ENCODE results near the gene NIN. TPM values are rescaled to one million over a fixed set of nuclear protein-coding genes. Genes with fewer than 3 reads are reported as not detected.

Gene NIN
- total and polyA plus RNA-seq, 2 of the 4 experiments (the other 2 are of a cell fraction), result 15.2 to 98.4 TPM

GRCh38 chr14:50864237-50864636, 33.3 kb upstream of the NIN start:
- in situ Hi-C loops (cut with MboI; ENCODE audit: low sequenced_read_pairs) (loop anchor here (5.0 kb wide), 1 partner anchor 67 kb away; no protein-coding TSS in a partner anchor), intact Hi-C loops (cut with micrococcal nuclease) (loop anchor here (10.0 kb wide), 1 partner anchor 199 kb away; the partner anchor contains the start of gene SAV1), dilution Hi-C loops (cut with HindIII; ENCODE audit: low sequenced_read_pairs, unreplicated experiment) (no loop called here)
- no peak overlapping the region for H3K27ac ChIP-seq (ENCODE audit: insufficient read depth, low read length)
- BruUV-seq (replicated peaks), result no TSS peak
- H3K4me2 ChIP-seq (ENCODE audit: low read depth, low read length), result no peak overlapping the region
- CTCF ChIA-PET, result no interaction called here
- peak overlapping the region; percentile 69; the same call in 1 of the 2 replicates for H2AK5ac ChIP-seq (ENCODE audit: low read depth, low read length)
- DNase-seq (no peak), ATAC-seq (ENCODE audit: low read depth) (no peak)
- H3K14ac ChIP-seq (replicated peaks; ENCODE audit: low read depth, low read length), result 0 out of 2 replicates have a peak overlapping the region, but pooled peaks have one; percentile 27
- no peaks in the 10 kb centered on the region for H3K27me3 ChIP-seq (ENCODE audit: control insufficient read depth, insufficient read depth, low read length)
- 0 out of 4 replicates have a peak, but pooled peaks cover 0 to 2% of the 10 kb centered on the region in 2 experiments for H3K79me1 ChIP-seq (ENCODE audit: low read depth in 1 of 2, low read length in 2 of 2)
- peaks cover 15% of the 10 kb centered on the region for H3K4me1 ChIP-seq (ENCODE audit: control insufficient read depth, insufficient read depth, low read length)
- no peak overlapping the region for H3K9ac ChIP-seq (ENCODE audit: low read depth, low read length)
- H3K9me1 ChIP-seq (ENCODE audit: insufficient read depth, low read length), result peaks cover 3% of the 10 kb centered on the region; the same call in 1 of the 2 replicates
- H3K18ac ChIP-seq (ENCODE audit: low read depth, low read length), result no peak overlapping the region
- H2AFZ ChIP-seq (replicated peaks; ENCODE audit: low read length, poor library complexity), result no peak overlapping the region
- H4K5ac ChIP-seq (ENCODE audit: low read depth, low read length), result no peak overlapping the region
- 0 out of 2 replicates have a peak overlapping the region, but pooled peaks have one; percentile 2 for H4K91ac ChIP-seq (ENCODE audit: insufficient read depth, low read depth, low read length)
- peak overlapping the region; percentile 60 for H2BK20ac ChIP-seq (ENCODE audit: low read depth, low read length)
- no peak overlapping the region for H3K23ac ChIP-seq (ENCODE audit: low read depth, low read length)
- peak overlapping the region; percentile 54; the same call in 1 of the 2 replicates for H3K4ac ChIP-seq (ENCODE audit: low read depth, low read length)
- H2BK5ac ChIP-seq (ENCODE audit: low read depth, low read length, poor library complexity, severe bottlenecking), result no peak overlapping the region
- no peaks in the 10 kb centered on the region for H3K9me3 ChIP-seq (ENCODE audit: control insufficient read depth, insufficient read depth, low read length)
- H4K8ac ChIP-seq (ENCODE audit: low read depth in 2 of 2, low read length in 2 of 2), result peak overlapping the region in 1 of 2 experiments; percentile 0; a peak in 1 of 4 replicates
- H4K20me1 ChIP-seq (ENCODE audit: insufficient read depth, low read length), result no peaks in the 10 kb centered on the region
- no peaks in the 10 kb centered on the region for H3K36me3 ChIP-seq (ENCODE audit: control insufficient read depth, insufficient read depth, low read length)
- H3K4me3 ChIP-seq (ENCODE audit: insufficient read depth, low read depth, low read length), result no peak overlapping the region
- H2AK9ac ChIP-seq (replicated peaks; ENCODE audit: low read depth, low read length, poor library complexity), result no peak overlapping the region
- no peak overlapping the region for H3K56ac ChIP-seq (ENCODE audit: extremely low read depth, insufficient read depth, low read length)
- peak; percentile 31; the same call in 1 of the 2 replicates for TF ChIP-seq CEBPB (IDR thresholded peaks at IDR 0.05; ENCODE audit: low read depth, low read length)
- no peak for TF ChIP-seq RFX5 (IDR thresholded peaks at IDR 0.05; ENCODE audit: low read depth, low read length)
- no peak for TF ChIP-seq RCOR1 (IDR thresholded peaks at IDR 0.05; ENCODE audit: insufficient replicate concordance, low read length)
- POLR2A ChIA-PET (ENCODE audit: unreplicated experiment), result no interaction called here
- peak overlapping the region; percentile 96 for H2BK120ac ChIP-seq (ENCODE audit: low read depth, low read length)
- H2BK15ac ChIP-seq (ENCODE audit: low read depth, low read length), result 0 out of 3 replicates have a peak overlapping the region, but pooled peaks have one; percentile 46
